HG02588 (cell line): ENCODE measurements around the gene FUNDC1.
"Not testable (repeated sequence)": the region's sequence is repeated elsewhere in the genome, so short reads cannot be mapped to it uniquely, and the experiment has no call there.

Source experiments
- ATAC-seq: cut with Tn5 transposase; IDR thresholded peaks from one replicate; pipeline ENCODE4 v1.9.1; 2021; ENCODE audit warnings: mild to moderate bottlenecking, moderate library complexity; ENCODE audit not compliant: unreplicated experiment

The FUNDC1 gene

GRCh38 chrX:44542567-44543325 is at the start of gene FUNDC1:
TSS of gene FUNDC1 (minus strand) at chrX:44542859. CDS start at chrX:44542832, 27 bp downstream.
- peak; percentile 99 for ATAC-seq

DNA sequence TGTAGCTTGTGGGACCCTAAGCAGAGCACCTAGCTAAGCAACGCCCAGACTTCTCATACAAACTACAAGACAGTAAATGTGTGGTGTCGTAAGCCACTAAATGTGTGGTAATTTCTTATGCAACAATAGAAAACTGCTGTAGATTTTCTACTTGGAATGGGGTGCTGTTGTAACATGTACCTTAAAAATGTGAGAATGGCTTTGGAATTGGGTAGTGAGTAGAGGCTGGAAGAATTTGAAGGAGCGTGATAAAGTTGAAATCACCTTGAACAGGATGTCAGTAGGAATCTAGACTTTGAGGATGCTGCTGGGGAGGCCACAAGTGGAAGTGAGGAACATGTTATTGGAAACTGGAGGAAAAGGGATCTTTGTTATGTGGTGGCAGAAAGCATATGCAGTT is 43.2 kb upstream of the FUNDC1 start:
- ATAC-seq = no peak

DNA sequence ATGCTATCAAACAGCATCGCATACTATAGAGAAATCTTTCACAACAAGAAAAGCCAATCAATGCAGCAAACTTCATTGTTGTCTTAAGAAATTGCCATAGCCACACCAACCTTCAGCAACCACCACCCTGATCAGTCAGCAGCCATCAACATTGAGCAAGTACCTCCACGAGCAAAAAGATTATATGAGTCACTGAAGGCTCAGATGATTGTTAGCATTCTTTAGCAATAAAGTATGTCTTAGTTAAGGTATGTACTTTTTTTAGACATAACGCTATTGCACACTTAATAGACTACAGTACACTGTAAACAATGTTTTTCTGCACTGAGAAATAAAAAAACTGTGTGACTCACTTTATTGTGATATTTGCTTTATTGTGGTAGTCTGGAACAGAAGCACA is 37.8 kb upstream of the FUNDC1 start:
- no peak for ATAC-seq

DNA sequence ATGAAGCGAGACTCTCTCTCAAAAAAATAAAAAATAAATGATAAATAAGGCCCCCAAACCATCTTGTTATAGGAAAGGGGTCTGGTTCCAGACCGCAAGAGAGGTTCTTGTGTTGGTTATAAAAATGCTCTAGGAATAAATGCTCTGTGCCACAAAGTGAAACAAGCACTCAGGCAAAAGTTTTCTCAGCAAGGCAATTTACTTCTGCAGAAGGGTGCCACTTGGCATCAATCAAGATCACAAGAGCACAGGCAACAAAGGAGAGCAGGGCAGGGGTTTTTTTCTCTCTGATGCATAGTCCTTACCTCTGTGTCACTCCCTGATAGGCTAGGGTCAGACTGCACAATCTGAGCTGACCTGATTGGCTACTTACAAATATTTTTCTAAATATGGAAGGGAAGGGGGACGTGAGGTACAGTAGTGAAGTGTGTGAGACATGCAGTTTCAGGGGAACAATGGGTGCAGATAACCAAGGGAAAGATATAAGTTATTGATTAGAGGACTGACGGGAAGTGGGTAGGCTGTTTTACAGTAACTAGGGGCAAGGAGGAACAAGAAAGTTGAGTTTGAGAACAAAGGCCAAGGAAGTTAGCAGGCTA is 29.8 kb upstream of the FUNDC1 start:
- no peak for ATAC-seq

GRCh38 chrX:44570522-44570921 is 27.9 kb upstream of the FUNDC1 start:
- no peak for ATAC-seq

DNA sequence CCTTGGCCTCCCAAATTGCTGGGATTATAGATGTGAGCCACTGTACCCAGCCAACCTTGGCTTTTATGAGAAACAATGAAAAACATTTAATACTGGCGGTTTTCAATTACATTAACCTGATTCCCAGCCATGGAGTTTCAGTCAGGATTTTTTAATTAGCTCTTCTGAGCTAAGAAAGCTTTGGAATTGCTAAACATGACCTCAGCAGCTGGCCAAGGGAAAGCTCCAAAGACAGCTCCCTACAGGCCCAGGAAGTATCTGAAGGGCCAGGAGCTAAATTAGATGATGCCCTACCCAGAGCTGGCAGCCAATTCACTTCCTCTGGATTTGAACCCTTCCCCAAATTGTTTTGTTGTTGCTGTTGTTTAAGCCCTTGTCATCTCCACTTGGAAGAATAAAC is 26.5 kb upstream of the FUNDC1 start:
- no peak for ATAC-seq

DNA sequence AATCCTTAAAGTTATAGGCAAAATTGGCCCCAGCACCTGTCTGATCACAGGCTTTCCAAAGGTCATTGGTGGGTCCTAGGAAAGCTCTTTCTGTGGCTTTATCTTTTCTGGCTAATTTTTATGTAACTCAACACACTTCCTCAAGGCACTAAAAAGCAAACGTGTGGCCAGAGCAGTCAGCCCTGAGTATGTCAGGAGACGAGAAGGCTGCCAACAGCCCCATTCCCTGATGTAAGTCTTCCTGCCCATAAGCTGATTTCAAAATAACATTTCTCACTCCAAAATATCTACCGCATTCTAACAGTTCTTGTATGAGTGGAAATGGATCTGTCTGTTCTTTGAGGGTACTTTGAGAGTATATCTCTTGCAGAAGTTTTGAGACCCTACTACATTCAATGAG is 25.5 kb upstream of the FUNDC1 start:
- no peak for ATAC-seq

DNA sequence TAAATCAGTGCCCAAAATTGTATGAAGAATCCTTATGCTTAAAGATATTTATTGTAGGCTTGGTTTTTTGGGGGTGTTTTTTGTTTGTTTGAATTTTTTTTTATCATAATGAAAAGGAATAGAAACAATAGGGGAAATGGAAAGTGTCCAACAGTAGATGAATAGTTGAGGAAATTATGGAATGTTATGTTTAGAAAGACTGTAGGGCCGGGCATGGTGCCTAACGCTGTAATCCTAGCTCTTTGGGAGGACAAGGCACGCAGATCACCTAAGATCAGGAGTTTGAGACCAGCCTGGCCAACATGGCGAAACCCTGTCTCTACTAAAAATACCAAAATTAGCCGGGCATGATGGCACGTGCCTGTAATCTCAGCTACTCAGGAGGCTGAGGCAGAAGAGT is 19.2 kb upstream of the FUNDC1 start:
- not testable (repeated sequence) for ATAC-seq

DNA sequence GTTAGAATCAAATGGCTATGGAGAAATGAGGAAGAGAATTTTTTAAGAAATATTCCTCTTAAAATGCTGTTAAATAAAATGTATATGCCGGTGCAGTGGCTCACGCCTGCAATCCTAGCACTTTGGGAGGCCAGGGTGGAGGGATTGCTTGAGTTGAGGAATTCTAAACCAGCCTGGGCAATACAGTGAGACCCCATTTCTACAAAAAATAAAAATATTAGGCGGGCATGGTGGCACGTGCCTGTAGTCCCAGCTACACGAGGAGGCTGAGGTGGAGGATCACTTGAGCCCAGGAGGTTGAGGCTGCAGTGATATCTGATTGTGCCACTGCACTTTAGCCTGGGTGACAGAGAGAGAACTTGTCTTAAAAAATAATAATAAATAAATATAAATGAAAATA is 7.9 kb upstream of the FUNDC1 start:
- no peak for ATAC-seq

GRCh38 chrX:44545454-44545853 is 2.8 kb upstream of the FUNDC1 start:
- not testable (repeated sequence) for ATAC-seq

DNA sequence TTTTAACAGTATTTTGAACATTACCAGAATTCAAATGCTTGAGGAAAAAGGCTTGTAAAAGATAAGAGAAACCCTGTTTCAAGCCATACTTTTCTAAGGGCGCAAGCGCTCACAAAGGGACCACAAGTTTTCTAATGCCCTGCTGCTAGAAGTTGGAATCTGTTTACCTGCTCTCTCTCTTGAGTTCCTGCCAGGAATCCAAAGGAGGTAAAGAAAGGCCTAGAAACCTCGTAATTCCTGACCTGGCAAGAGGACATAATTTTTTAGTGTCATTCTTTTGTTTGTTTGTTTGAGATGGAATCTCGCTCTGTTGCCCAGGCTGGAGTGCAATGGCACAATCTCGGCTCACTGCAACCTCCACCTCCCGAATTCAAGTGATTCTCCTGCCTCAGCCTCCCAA is 1.4 kb upstream of the FUNDC1 start:
- no peak for ATAC-seq

DNA sequence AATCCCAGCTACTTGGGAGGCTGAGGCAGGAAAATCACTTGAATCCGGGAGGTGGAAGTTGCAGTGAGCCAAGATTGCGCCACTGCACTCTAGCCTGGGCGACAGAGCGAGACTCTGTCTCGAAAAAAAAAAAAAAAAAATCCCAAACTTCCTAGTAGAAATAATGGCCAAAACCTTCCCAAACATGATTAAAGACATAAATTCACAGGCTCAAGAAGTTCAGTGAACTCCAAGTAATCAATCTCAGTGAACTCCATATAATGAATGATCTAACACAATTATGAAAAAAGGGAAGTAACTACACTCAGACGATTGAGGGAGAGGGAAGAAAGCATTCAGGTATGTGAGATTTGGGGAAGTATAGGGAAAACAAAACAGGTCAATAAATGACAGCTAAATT is 6.5 kb downstream of the FUNDC1 start:
- ATAC-seq = no peak

- ATAC-seq = no peak
Observed at GRCh38 chrX:44529310-44529709, 13.3 kb downstream of the FUNDC1 start.

DNA sequence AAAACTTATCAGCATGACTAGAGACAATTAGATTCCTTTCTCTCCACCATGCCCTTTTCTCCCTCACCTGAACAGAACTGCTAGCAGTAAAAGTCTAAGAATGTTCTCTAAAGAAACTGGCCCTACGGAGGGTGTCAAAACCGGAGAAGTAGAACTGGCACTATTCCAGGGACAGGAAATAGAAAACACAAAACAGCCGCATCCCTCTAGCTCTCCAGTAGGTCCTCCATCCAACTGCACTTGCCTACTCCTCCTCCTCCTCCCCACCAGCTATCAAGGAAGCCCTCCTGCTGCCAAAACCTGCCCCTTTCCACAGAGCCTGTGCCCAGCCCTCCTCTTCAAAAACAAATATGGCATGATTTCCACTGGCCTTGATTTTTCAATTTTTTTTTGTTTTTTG is 28.4 kb downstream of the FUNDC1 start:
- ATAC-seq = no peak

- ATAC-seq = no peak
Observed at GRCh38 chrX:44507292-44507691, 35.4 kb downstream of the FUNDC1 start.

DNA sequence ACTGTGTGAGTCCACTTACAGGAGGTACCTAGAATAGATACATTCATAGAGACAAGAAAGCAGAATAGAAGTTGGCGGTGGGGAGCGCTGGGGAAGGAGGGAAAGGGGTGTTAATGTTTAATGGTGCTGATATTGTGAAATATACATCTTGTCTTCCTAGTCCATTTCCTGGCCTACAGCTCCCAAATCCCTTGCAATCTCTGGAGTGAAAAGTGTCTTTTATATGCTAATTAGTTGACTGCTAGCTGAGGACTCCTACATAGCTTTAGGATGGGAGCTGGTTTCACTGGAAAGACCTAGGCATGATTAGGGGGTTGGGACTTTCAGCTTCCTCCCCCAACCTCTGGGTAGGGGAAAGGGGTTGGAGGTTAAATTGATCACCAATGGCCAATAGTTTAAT is 36.0 kb downstream of the FUNDC1 start:
- ATAC-seq = no peak

DNA sequence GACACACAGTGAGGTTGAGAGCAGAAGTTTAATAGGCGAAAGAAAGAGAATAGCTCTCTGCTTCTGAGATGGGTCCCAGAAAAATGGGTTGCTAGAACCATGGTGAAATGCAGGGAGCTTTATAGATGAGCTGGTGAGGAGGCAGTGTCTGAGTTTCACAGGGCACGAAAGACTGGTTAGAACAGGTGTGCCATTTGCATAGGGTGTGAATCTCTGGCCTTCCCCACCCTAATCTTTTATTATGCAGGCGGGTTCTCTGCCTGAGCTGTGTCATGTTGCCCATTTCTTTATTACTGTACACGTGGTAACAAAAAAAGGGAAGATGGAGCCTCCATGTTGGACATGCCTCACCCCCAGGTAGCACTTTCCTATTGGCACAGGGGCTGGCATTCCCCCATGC is 39.1 kb downstream of the FUNDC1 start:
- ATAC-seq = no peak

DNA sequence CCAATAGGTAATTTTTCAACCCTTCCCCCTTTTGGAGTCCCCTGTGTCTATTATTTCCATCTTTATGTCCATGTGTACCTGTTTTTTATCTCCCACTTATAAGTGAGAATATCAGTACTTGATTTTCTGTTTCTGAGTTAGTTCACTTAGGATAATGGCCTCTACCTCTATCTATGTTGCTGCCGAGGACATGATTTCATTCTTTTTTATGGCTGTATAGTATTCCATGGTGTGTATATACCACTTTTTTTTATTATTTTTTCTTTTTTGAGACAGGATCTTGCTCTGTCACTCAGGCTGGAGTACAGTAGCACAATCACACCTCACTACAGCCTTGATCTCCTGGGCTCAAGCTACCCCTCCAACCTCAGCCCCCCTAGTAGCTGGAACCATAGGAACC is 47.6 kb downstream of the FUNDC1 start:
- no peak for ATAC-seq

GRCh38 chrX:44494357-44494756 is 48.3 kb downstream of the FUNDC1 start:
- ATAC-seq = no peak

GRCh38 chrX:44489515-44489914 is 53.1 kb downstream of the FUNDC1 start:
- no peak for ATAC-seq

DNA sequence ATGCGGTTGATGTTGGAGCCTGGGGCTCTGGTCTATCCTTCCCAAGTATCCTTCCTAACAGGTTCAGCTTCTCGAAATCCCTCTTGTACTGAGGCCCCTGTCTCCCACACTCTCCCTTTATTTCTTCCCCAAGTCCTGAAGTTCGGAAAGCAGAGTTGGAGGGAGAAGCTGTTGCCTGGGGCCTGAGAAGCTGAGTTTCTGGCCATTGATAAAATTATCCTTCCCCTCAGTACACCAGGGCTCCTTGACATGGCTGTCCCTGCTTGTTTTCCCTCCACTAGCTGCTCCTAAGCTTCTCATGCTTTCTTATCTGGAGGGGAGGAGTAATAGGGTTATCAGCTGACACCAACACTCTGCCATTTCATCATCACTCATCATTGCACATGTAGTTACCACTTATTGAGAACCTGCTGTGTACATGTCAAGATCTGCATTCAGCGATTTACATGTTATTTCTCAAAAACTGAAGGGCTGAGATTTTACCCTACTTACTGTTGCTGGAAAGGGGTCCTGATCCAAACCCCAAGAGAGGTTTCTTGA is 58.0 kb downstream of the FUNDC1 start:
- no peak for ATAC-seq

DNA sequence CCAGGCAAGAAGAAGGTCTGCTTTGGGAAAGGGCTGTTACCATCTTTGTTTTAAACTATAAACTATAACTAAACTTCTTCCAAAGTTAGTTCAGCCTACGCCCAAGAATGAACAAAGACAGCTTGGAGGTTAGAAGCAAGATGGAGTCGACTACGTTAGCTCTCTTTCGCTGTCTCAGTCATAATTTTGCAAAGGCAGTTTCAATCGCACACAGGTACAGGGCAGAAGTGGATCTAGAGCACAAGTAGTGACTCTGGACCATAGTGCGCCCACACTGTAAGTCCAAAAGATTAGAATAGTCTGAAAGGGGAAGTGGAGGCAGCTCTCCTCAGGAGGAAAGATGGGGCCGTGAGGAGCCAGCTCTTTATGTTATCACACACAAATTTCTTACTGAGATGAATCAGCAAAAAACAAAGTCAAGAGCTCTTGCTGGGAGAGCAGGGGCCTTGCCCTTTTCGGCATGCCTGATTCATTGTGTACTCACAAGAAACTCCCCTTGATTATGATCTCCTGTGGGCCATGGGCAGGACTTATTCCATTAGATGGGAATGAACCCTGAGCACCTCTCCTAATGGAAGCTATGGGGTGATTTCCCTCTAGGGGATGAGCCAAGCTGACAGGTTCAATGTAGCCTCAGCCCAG is 58.6 kb downstream of the FUNDC1 start:
- ATAC-seq = no peak
